Omental fat pad (tissue), 4 donors: ENCODE measurements around the gene IMPA2. TPM values are rescaled to one million over a fixed set of nuclear protein-coding genes. Genes with fewer than 3 reads are reported as not detected.

Source experiments
- ATAC-seq: fragments of 150-250 bp; one replicate; pipeline ENCODE4 v1.9.1; 2016; ENCODE audit warnings: mild to moderate bottlenecking, moderate library complexity; ENCODE audit not compliant: low FRiP score
- DNase-seq: peaks from one replicate; pipeline ENCODE4 v3.0.0-alpha.2; 2019; ENCODE audit warnings: low spot score
- total RNA-seq, 4 donors: library from RNA; depleted of rRNA; stranded (reverse); fragments of >200 nt; gene quantifications; one replicate each; pipeline ENCODE4 v1.1.0, GENCODE V29; 2016
- TF ChIP-seq, protein P1 (sequence below), 3 donors: fragments of 450-650 bp; IDR thresholded peaks; one replicate each; pipeline ENCODE4 v1.5.1; 2016 to 2017; ENCODE audit warnings: antibody characterized with exemption in 3 of 3, mild to moderate bottlenecking in 3 of 3, moderate library complexity in 2 of 3

IMPA2 gene
- total RNA-seq, 4 donors from 2014 or later = 18.7 to 31.6 (median 27.7) TPM

DNA sequence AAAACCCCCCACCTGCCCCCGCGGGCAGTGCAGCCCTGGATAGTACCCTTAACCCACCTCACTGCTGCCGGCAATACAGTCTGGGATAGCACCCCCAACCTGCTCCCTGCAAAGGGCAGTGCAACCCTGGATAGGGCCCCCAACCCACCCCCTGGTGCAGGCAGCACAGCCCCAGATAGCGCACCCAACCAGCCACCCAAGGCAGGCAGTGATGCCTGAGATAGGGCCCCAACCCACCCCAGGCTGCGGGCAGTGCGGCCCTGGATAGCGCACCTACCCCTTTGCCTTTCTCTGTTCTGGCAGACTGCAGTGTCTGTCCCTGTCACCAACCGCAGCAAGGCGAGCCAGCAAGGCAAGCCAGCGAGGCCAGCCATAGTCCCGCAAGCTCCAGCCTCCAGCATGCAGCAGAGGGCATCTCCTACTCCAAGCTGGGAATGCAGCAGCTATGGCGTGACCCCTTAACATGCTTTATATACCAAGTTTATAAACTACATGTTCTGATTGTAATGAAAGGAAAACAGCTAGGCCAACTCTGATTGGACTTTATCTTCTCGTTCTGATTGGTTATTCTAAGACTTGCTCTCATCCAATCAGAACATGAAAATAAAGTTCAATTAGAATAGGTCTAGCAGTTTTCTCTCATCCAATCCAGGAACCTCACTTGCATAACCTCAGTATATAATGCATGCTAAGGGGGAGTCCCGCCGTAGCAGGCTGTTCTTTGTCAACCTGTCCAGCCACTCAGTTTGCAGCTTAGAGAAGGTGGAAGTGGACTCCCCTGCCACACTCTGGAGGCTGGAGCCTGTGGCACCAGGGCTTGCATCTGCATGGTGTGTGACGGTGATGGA is 78.3 kb downstream of the IMPA2 start:
- ATAC-seq (no peak), DNase-seq (no peak)
- TF ChIP-seq, protein P1, sequence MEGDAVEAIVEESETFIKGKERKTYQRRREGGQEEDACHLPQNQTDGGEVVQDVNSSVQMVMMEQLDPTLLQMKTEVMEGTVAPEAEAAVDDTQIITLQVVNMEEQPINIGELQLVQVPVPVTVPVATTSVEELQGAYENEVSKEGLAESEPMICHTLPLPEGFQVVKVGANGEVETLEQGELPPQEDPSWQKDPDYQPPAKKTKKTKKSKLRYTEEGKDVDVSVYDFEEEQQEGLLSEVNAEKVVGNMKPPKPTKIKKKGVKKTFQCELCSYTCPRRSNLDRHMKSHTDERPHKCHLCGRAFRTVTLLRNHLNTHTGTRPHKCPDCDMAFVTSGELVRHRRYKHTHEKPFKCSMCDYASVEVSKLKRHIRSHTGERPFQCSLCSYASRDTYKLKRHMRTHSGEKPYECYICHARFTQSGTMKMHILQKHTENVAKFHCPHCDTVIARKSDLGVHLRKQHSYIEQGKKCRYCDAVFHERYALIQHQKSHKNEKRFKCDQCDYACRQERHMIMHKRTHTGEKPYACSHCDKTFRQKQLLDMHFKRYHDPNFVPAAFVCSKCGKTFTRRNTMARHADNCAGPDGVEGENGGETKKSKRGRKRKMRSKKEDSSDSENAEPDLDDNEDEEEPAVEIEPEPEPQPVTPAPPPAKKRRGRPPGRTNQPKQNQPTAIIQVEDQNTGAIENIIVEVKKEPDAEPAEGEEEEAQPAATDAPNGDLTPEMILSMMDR (IDR thresholded peaks at IDR 0.05) = no peak

DNA sequence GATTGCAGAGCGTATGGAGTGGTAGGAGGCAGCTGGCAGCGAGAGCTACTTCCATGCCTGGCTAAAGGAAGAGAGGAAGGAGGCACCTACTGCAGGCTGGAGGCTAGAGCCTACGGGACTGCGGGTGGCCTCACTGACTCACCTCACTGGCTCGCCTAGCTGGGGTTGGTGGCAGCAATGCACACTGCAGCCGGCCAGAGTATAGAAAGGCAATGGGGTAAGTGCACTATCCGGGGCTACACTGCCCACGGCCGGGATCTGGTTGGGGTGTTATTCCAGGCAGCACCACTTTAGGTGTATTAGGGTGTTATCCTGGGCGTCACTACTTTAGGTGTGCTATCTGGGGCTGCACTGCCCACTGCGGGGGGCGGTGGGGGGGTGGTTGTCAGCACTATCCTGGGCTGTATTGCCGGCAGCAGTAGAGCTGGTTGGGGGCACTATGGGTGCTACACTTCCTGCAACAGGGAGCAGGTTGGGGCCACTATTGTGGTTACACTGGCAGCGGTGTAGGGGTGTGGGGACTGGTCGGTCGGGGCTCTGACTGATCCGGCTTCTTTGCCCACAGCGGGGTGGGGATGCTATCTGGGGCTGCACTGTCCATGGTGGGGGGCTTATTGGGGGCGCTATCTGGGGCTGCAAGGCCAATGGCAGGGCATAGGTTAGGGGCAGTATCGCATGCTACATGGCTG is 79.0 kb downstream of the IMPA2 start:
- TF ChIP-seq, protein P1 (IDR thresholded peaks at IDR 0.05) = no peak
- DNase-seq (no peak), ATAC-seq (no peak)

DNA sequence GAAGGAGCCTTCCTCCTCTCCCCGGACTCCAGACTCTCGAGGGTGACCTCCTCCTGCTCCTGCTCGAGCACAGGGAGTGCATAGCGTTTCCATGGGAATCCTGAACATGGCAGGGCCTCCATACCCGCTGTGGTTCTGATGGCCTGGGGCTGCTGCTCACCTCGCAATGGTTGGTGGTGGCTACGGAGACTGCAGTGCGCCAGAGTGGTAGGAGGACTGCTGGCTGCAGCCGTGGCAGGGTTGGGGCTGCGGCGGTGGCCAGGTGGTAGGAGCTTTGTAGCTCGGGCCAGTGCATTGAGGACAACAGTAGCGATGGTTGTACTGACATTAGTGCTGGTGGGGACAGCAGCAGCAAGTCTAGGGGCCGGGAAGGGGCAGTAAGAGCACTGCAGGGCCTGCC is 80.4 kb downstream of the IMPA2 start:
- no peak for ATAC-seq
- TF ChIP-seq, protein P1 (IDR thresholded peaks at IDR 0.05) = no peak
- DNase-seq = no peak

- DNase-seq = no peak
- no peak for ATAC-seq
- TF ChIP-seq, protein P1 (IDR thresholded peaks at IDR 0.05) = no peak
Observed at GRCh38 chr18:12062974-12063373, 81.7 kb downstream of the IMPA2 start.

DNA sequence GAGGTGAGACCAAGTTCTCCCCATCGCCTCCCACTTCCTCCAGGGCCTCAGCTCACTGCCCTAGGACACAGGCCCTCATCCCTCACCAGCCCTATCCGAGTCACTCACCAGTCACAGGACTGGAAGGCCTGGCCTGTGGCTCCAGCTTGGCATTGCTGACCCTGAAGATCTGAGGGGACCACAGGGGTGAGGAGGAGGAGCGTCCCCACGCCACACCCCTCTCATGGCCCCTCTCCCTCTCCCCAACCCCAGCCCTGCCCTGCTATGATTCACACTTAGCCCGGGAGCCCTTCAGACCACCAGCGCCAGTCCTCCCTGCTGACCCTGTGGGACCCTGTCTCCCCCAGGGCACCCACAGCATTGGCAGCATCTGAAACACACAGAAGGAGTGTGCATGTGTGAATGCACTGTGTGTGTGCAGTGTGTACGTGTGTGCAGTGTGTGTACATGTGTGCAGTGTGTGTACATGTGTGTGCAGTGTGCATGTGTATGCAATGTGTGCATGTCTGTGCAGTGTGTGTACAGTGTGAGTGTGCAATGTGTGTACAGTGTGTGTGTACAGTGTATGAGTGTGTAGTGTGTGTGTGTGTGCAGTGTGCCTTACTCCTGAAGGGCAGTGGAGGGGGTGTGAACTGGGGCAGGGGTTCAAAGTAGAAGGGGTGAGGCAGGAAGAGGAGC is 82.9 kb downstream of the IMPA2 start:
- DNase-seq (no peak), ATAC-seq (no peak)
- TF ChIP-seq, protein P1 (IDR thresholded peaks at IDR 0.05) = no peak

DNA sequence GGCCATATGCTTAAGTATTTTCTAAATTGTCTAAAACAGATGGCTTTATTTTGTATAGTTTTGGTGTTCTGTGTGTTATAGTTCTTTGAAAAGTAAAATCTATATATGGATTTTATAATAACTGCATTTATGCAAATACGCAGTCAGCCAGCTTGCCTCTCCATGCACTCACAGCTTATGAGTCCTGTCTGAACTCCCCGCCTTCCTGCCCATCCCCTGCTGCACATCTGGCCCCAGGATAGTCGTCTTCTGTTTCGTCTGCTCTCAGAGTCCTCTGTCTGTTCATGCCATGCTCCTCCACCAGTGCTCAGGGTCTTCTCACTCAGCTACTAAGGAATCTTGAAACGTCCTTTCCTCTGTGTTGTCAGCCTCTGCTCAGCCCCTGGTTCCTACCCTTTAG is 84.1 kb downstream of the IMPA2 start:
- TF ChIP-seq, protein P1 (IDR thresholded peaks at IDR 0.05) = no peak
- no peak for DNase-seq
- no peak for ATAC-seq
